NCI-H510A (cell line): ENCODE data around the gene CAPN9.
"Not testable (repeated sequence)": the region's sequence is repeated elsewhere in the genome, so short reads cannot be mapped to it uniquely, and the experiment has no call there.

Source experiments
- DNase-seq: peaks from one replicate; lab custom pipeline; 2025; lab: John Stamatoyannopoulos, UW

The CAPN9 gene

GRCh38 chr1:230749150-230749549, 2.0 kb downstream of the CAPN9 start:
- DNase-seq = no peak

DNA sequence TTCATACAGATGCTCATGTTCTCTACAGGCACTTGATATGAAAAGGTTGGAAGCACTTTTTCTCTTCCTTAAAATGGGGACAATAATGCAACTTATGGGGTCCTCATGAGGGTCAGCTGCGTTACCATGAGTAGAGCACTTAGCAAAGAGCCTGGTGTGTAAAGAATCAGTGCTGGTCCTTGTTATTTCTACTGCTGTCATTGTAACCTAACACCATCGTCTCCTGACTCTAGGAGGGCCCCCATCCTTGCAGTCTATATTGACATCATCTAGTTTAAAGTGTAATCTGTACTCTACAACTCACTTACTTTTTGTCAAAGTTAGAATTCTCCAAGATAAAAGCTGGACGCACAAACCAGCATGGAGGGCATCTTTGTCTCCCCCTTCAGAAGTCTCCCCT, 2.4 kb downstream of the CAPN9 start:
- no peak for DNase-seq

- DNase-seq = no peak
Observed at GRCh38 chr1:230750576-230750975, 3.4 kb downstream of the CAPN9 start.

DNA sequence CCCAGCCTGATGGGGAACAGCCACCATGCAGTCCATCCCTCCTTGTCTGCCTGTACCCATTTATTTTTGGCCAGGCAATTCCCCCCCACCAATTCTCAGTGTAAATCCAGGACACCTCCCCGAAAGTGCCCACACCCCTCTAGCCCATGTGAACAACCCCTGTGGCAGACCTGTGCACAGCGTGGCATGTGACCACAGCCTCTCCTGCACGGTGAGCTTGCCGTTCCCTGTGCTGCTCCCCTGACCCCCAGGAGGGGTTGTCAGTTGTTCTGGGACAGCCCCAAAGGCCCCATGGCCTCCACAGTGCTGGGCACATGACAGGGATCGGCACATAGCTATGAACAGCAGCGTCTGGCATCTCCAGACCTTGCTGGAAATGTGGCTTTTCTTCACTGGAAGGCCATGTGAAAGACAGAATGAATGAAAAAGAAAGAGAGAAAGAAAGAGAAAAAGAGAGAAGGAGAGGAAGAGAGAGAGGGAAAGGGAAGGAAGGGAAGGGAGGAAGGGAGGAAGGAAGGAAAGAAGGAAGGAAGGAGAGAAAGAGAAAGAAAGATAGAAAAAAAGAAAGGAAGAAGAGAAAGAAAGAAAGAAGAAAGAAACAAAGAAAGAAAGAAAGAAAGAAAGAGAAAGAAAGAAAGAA, 3.9 kb downstream of the CAPN9 start:
- DNase-seq = no peak

DNA sequence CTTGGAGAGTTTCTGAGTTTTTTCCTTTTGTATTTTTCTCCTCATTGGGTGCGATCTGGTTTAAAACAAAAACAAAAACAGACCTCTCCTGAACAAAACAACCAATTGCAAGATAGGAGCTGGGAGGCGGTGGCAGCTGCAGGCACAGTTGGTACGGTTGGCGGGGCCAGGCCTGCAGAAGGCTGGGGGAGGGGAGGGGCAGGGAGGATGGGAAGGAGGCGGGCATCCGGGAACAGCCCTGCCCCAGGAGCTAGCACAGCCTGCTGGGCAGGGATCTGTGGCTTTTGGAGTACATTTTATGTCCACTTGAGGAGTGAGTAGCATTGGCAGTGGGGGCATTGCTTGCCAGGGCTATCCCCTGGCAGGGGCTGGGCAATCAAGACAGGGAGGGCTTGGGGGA, 5.2 kb downstream of the CAPN9 start:
- DNase-seq = peak; percentile 96

DNA sequence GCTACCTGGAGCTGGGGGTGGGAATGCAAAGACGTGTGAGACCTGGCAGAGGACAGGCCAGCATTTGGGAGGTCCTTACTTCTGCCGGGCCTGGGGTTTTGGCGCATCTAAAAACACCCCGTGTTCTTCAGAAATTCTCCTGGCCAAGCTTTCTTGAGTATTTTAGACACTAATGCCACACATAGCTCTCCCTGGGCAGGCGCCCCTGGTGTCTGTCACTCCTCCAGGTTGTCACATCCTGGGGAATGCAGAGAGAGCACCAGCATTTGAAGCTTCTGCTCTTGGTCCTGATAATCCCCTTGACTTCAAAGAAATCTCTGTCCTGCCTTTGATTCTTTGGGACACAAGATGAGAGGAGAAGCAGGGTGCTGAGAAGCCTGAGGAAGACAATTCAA, 6.0 kb downstream of the CAPN9 start:
- DNase-seq = no peak

DNA sequence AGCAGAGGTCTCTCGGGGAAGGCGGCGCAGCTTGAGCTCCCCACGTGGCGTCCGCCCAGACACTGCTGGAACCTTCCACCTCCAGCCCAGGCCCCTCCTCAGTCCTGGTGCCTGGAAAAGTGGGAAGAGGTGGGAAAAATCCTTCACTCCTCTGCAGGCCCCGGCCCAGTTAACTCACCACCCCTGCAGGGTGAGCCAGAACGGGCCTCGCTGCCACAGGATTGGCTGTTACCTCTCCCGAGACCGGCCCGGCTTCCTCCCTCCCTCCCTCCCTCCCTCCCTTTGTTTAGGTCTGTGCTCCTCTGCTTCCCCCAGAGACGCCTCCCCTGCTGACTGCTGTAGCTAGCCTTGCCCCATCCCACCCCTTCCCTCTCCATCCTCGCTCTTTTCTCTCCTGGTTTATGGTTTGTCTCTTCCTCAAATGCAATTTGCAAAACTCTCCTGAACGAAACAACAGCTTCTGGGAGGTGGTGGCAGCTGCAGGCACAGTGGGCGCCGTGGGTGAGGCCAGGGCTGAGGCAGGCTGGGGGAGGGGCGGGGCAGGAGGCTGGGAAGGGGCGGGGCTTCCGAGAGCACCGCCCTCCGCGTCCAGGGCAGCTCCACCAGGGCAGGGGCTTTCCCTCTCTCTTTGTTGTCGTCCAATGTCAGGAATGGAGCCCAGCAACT, 6.5 kb downstream of the CAPN9 start:
- peak; percentile 73 for DNase-seq

DNA sequence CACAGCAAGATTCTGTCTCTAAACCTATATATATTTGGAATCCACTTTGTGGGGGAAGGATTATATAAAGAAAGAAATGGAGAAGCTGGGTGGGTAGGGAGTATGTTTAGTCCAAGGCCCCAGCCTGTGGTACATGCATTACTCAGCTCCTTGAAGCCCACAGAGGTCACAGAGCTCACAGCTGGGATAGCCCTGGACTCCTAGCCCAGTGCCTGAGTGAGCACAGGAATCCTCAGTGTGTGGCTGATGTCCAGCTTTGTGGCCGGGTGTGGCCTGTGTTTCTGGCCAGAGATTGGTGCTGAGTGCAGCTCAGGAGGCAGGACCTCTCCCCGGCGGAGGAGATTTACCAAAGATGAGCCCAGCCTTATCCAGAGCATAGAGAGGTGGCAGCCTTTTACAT, 7.6 kb downstream of the CAPN9 start:
- no peak for DNase-seq

DNA sequence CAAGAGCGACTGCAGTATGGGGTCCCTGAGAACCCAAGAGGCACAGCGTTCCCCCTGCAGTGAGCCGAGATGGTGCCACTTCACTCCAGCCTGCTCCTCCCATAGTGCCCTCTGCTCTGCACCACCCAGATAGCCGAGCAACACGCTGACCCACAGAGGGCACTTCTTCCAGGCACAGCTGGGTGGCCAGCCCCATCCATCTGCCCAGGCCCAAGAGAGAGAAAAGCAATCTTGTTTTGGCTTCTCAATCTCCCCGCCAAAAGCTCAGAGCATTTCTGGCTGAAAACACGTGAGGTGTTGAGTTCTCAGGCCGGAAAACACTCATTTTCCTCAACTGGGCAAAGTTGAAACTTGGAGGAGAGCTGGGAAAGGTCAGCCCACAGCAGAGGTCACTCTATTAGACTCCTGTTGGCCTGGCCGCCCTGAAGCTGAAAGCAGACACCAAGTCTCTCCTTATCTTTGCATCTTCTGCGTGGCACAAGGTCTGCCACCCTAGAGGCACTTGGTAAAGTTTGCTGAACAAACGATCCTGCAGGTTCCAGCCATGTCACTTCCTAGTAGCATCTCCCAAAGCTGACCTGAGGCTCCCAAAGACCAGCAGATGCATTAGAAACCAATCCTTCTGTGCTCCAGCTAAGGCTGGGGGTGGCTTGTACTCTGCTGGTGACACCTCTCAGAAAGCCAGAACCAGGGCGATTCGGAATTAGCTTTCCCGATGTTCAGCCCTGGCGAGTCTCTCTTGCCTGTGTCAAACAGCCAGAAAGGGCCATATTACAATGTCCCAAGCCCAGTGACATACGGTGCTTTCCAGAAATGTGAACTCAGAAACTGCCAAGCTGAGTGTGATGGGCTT, 10.9 kb downstream of the CAPN9 start:
- DNase-seq = no peak

DNA sequence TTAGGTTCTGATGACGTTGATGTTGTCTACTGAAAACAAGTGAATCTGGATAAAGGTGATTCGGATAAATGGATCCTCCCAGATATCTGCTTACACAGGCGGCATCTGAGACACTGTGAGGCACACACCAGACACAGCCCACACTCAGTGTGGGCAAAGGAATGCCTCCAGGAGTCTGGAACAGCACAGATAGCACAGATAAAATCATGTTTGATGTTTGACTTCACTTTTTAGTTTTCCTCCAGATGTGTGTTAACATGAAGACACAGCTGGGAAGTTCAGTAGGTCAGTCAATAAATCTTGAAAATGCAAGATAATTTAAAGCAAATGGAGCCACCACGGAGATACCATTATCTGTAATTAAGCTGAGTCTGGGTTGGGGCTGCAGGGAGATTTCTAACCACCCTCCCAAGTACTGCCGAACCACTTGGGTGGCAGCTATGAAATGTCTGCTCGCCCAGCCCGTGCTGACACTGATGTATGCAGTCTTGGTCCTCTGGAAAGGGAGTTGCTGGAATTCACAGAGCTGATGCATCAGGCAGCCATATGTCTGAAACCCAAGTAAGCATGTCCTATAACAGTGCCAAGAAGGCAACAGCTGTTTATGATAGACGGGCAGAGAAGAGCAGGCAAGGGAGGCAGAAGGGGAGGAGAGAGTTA, 11.7 kb downstream of the CAPN9 start:
- DNase-seq = no peak

DNA sequence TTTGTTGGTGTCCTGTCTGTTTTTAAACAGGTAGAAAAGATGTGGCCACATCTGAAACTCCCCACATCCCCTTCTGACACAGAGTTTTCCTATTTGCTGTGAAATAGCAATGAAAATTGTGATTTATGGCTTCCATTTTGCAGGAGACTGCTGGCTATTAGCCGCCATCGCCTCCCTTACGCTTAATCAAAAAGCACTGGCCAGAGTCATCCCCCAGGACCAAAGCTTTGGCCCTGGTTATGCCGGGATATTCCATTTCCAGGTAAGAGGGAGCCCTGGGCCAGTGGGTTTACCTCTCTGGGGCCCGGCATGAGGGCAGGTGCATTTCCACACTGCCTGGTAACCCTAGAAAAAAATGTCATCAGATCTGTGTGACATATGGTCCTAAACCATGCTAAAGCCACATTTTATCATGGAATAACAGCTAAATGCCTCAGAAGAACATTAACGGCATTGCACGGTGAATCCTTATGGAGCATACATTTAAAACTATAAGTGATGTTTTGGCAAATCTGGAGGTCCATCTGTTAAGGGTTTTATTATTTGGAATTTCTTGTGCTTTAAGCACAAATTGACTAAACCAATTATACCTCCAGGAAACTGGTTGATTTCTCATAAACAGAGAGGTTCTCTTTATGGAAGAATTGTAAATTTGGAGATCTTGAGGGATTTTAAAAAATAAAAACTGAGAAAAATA, 12.3 kb downstream of the CAPN9 start:
- no peak for DNase-seq

DNA sequence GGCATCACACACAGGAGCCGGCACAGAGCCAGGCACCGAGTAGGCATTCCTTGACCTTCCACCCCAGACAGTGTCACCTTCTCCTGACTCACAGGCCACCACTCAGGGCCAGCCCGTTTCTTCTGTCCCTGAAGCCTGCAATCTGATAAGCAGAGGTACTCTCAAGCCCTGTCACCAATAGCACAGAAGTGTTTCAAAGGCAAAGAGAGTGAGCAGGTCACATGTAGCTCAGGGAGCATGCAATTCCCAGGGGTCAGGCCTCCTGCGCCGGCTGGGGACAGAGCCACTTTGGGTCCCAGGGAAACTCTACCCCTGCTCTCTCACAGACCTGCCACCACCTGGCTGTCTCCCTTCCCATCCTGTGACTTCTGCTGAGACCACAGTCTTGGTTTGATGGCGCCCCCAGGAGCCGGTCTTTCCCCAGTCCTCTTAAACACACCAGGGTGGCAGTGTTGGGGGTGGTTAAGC, 13.2 kb downstream of the CAPN9 start:
- no peak for DNase-seq

GRCh38 chr1:230761443-230762167, 14.4 kb downstream of the CAPN9 start:
- no peak for DNase-seq

- no peak for DNase-seq
Observed at GRCh38 chr1:230763927-230764591, 16.9 kb downstream of the CAPN9 start.

DNA sequence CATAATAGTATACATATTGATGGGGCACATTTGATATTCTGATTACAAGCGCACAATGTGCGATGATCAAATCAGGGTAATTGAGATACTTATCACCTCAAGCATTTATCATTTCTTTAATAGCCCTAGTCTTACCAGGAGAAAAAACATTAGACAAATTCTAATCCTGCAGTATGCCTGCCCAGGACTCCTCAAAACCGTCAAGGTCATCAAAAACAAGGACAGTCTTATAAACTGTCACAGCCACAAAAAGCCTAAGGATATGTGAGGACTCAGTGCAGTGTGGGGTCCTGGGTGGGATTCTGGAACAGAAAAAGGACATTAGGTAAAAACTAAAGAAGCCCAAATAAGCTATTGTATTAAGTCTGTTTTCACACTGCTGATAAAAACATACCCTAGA, 19.1 kb downstream of the CAPN9 start:
- DNase-seq = no peak

- not testable (repeated sequence) for DNase-seq
Observed at GRCh38 chr1:230767859-230768612, 20.8 kb downstream of the CAPN9 start.

GRCh38 chr1:230768903-230769570, 21.8 kb downstream of the CAPN9 start:
- no peak for DNase-seq

DNA sequence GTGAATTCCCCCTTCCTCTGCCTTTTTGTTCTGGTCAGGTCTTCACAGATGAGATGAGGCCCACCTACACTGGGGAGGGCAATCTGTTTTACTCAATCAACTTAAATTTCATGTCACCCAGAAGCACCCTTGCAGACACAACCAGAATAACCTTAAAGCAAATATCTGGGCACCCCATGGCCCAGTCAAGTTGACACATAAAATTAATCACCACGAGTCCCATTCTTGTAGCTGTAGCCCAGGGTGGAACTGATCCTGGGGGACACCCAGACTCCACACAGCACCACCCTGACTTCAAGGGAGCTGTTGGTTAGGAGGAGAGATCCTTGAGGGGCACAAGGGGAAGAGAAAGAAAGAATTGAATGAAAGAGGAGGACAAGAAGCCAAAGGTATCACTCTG, 23.1 kb downstream of the CAPN9 start:
- no peak for DNase-seq

DNA sequence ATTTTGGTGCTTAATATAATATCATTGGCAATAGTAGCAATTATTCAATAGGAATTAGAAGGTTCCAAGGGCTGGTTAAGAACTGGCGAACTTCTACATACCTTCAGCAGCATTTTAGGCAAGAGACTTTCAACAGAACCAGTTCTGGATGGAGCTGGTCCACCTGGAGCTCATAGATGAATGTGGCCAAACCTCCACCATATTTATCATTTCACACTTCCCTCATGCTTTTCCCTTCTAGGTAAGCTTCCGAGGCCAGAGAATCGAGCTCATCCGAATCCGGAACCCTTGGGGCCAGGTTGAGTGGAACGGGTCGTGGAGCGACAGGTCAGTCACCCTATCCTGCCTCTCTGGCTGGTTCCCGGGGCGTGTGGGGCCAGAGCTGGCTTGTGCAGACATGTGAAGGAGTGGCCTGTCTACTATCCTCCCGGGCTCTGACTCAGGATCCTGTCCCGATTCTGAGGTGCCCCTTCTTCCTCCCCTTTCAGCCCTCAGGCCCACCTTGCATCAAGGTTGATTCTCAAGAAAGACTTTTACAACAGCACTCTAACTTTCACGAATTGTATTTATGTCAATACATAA, 24.7 kb downstream of the CAPN9 start:
- DNase-seq = no peak
